Fibroblast of the aortic adventitia (primary cell): Measurements from ENCODE around the gene MAN1C1. TPM values are rescaled to one million over a fixed set of nuclear protein-coding genes. Genes with fewer than 3 reads are reported as not detected.

Source experiments
- DNase-seq: peaks from one replicate; pipeline ENCODE4 v3.0.0-alpha.2; 2010; ENCODE audit warnings: low read depth
- H3K4me3 ChIP-seq: 2 replicates; pipeline ENCODE4 v1.5.1; 2011; ENCODE audit warnings: low read depth, mild to moderate bottlenecking, control low read depth, low read length, moderate library complexity
- total RNA-seq: library from RNA; depleted of rRNA; stranded (reverse); fragments of >200 nt; gene quantifications from 2 replicates; pipeline ENCODE4 v1.2.3, GENCODE V29; 2012; ENCODE audit warnings: low replicate concordance
- TF ChIP-seq, protein P1 (sequence below): IDR thresholded peaks from 2 replicates; pipeline ENCODE4 v1.5.1; 2011; ENCODE audit warnings: mild to moderate bottlenecking, low read length, control low read depth, inconsistent platforms; ENCODE audit not compliant: insufficient read depth

Gene MAN1C1
- total RNA-seq, 1 donor, result 6.6 TPM

DNA sequence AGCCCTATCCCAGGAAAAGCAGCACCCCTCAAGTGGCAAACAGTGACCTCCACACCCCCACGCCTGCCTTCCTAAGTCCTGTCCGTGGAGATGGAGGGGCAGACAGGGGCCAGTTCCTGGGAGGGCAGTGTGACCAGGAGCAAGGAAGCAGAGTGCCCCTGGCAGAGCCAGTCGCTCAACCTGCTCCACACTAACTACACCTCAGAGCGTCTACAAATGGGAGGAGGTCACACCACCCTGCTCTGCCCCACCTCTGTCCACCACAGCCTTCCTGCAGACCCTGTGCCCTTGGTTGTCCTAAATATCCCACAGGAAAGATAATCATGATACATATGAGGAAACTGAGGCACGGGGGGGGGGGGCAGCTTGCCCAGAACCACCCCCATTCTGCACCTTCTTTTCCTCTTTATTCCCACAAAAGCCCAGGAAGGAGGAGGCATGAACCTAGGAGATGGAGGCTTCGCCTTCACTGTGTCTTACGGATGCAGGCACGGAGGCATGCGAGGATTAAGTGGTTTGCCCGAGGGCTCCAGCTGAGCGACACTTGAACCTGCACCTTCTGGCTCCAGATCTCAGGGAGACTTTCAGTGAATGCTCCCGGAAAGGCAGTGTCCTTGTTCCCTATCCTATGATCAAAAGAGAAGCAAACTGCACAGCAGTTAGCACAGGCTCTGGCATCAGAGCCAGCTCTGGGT lies 140.7 kb downstream of the MAN1C1 start:
- DNase-seq, result no peak
- TF ChIP-seq, protein P1, sequence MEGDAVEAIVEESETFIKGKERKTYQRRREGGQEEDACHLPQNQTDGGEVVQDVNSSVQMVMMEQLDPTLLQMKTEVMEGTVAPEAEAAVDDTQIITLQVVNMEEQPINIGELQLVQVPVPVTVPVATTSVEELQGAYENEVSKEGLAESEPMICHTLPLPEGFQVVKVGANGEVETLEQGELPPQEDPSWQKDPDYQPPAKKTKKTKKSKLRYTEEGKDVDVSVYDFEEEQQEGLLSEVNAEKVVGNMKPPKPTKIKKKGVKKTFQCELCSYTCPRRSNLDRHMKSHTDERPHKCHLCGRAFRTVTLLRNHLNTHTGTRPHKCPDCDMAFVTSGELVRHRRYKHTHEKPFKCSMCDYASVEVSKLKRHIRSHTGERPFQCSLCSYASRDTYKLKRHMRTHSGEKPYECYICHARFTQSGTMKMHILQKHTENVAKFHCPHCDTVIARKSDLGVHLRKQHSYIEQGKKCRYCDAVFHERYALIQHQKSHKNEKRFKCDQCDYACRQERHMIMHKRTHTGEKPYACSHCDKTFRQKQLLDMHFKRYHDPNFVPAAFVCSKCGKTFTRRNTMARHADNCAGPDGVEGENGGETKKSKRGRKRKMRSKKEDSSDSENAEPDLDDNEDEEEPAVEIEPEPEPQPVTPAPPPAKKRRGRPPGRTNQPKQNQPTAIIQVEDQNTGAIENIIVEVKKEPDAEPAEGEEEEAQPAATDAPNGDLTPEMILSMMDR, result no peak
- no peak overlapping the region for H3K4me3 ChIP-seq

DNA sequence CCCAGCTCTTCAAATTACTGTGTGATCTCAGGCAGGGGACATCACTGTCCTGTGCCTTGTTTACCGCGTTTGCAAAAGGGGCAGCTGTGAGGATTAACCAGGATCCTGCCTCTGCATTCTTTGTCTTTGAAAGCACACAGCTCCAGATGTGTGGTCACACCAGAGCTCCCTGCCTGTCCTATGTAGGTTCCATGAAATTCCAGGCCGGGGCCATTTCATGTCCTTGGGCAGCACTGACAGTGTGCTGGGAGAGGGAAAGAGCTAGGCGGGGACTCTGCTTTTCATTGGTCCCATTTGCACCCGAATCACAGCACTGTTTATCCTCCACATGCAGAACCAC lies 141.2 kb downstream of the MAN1C1 start:
- no peak overlapping the region for H3K4me3 ChIP-seq
- DNase-seq, result no peak
- TF ChIP-seq, protein P1, result no peak

DNA sequence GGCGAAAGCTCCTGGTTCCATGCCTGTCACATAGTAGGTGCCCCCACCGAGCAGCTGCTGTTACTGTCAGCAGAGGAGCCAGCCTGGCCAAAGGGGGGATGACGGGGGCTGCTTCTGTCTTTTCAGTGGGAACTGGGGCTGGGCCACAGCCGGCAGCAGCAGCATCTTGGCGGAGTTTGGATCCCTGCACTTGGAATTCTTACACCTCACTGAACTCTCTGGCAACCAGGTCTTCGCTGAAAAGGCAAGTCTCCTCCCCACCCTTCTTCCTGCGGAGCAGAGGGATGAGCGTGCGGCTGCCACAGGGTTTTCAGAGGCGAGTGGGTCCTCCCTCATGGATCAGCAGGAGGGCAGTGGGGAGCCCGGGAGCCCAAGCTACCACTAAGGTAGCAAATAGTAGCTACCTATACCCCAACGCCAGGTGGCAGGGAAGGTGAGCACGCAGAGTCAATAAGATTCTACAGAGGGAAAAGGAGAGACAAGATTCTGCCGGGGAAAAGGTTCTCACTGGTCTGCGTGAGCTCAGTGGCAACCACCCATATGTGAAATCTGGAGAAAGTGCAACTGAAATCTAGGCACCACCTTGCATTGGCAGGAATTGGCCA lies 142.0 kb downstream of the MAN1C1 start:
- DNase-seq, result no peak
- TF ChIP-seq, protein P1, result no peak
- no peak overlapping the region for H3K4me3 ChIP-seq

DNA sequence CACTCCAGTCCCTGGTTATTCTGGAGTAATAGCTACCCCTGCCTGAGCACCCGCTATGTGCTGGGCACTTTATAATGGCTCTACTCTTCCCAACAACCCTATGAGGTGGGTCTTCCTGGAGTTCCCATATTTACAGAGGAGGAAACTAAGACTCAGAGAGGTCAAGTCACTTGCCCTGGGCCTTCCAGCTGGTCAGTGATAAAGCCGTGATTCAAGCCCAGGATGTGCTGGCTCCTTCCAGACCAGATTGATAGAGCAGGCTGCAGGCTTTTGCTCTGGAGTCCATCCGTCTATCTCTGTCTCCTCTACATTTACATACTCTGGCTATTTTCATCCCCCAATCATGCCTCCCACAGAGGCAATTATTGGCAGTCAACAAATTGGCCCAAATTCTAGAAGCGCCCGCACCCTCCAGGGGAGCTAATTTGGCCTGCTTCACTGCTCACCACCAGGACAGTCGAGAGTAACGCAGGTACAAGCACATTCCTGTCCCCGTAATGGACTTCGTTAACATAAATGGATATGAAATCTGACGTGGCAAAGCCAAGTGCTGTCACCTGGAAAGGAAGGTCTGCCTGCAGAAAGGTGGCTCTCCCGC lies 143.6 kb downstream of the MAN1C1 start:
- H3K4me3 ChIP-seq, result no peak overlapping the region
- TF ChIP-seq, protein P1, result no peak
- no peak for DNase-seq

DNA sequence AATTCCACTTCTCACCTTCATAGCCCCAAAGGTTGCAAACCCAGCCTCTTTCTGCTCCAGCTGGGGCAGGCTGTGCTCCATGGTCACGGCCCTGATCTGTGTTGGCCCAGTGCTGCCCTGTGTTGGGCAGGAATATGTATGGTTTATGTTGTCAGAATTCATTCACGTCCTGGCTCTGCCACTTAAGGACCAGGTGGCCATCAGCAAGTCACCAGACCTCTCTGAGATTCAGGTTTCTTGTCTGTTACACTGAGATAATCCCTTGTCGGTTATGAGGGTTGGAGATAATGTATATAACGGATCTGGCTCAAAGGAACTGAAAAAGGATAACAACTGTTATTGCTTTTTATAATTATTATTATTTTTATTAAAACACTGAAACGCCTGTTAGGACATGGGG lies 144.3 kb downstream of the MAN1C1 start:
- H3K4me3 ChIP-seq, result no peak overlapping the region
- TF ChIP-seq, protein P1, result no peak
- DNase-seq, result no peak

DNA sequence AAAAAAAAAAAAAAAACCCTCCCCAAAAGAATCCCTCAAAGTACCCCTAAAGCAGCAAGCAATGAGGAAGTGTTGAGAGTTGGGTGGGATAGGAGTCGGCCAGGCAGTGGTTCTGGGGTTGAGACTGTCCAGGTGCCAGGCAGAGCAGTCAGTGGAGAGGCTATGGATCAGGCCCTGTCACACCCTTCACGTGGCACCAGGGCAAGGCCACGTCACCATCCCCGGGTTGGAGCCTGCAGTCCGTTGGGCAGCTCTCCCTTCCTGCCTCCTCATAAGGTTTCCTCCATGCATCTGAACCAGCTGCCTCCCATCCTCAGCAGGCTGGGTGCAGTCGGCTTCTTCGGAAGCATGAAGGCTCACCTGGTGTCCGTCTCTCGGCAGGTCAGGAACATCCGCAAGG lies 146.9 kb downstream of the MAN1C1 start:
- no peak overlapping the region for H3K4me3 ChIP-seq
- TF ChIP-seq, protein P1, result no peak

More for the DNA sequence above, 146.9 kb downstream of the MAN1C1 start:
- no peak for DNase-seq
